ENCODE data around the gene TRIM16.

DNA sequence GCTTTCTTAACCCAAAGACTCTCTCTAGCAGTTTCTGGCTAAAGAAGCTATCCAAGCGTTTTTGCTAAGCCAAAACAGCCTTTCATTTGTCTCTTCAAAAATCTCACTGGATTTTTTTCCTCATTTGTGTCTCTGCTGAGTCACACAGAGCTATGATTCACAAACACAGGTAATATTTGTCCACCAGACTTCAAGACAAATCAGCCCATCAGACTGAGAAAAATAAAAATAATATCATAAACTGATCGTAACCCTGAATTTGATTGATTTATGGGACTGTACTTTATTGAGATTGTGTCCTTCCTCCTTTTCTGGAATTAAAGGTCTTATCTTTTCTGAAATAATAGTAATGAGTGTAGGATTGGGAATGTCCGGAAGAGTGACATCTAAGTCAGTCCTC is 25.8 kb downstream of the TRIM16 start:
- TF ChIP-seq, protein P1, sequence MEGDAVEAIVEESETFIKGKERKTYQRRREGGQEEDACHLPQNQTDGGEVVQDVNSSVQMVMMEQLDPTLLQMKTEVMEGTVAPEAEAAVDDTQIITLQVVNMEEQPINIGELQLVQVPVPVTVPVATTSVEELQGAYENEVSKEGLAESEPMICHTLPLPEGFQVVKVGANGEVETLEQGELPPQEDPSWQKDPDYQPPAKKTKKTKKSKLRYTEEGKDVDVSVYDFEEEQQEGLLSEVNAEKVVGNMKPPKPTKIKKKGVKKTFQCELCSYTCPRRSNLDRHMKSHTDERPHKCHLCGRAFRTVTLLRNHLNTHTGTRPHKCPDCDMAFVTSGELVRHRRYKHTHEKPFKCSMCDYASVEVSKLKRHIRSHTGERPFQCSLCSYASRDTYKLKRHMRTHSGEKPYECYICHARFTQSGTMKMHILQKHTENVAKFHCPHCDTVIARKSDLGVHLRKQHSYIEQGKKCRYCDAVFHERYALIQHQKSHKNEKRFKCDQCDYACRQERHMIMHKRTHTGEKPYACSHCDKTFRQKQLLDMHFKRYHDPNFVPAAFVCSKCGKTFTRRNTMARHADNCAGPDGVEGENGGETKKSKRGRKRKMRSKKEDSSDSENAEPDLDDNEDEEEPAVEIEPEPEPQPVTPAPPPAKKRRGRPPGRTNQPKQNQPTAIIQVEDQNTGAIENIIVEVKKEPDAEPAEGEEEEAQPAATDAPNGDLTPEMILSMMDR (IDR thresholded peaks at IDR 0.05): no peak
- no peak for TF ChIP-seq EP300 (IDR thresholded peaks at IDR 0.05)

Measured in tibial nerve (tissue), 4 donors.